C4-2B (cell line): ENCODE measurements around the gene GRIN3A.

Source experiments
- H3K27ac ChIP-seq: fragments of 450-650 bp; 2 replicates; pipeline ENCODE4 v1.5.1; 2017
- ZFX ChIP-seq: fragments of 450-650 bp; IDR thresholded peaks from 2 replicates; pipeline ENCODE4 v1.6.1; 2017
- TF ChIP-seq, protein P1 (sequence below): fragments of 450-650 bp; conservative IDR thresholded peaks from 2 replicates; pipeline ENCODE4 v1.5.1; 2017; ENCODE audit warnings: mild to moderate bottlenecking

GRIN3A gene

DNA sequence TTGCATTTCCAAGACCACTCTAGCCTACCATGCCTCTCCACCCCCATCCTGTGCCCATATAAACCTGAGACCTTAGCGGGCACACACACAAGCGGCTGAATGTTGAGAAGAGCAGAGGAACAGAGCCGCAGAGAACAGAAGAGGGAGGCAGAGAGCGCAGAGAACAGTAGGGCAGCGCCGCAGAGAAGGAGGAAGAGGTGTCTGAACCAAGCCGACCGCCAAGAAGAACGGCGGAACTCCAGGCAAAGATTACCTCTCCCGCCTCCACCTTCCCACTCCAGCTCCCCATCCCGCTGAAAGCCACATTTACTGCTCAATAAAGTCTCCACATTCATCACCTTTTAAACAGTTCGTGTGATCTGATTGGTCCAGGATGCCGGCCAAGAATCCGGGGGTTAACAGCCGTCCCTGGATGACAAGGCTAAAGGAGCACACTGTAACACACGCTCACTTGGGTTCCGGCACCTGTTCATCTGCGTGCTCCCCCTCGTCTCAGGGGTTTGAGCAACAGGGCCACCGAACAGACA, 33.2 kb downstream of the GRIN3A start:
- H3K27ac ChIP-seq, result no peak overlapping the region
- TF ChIP-seq, protein P1, sequence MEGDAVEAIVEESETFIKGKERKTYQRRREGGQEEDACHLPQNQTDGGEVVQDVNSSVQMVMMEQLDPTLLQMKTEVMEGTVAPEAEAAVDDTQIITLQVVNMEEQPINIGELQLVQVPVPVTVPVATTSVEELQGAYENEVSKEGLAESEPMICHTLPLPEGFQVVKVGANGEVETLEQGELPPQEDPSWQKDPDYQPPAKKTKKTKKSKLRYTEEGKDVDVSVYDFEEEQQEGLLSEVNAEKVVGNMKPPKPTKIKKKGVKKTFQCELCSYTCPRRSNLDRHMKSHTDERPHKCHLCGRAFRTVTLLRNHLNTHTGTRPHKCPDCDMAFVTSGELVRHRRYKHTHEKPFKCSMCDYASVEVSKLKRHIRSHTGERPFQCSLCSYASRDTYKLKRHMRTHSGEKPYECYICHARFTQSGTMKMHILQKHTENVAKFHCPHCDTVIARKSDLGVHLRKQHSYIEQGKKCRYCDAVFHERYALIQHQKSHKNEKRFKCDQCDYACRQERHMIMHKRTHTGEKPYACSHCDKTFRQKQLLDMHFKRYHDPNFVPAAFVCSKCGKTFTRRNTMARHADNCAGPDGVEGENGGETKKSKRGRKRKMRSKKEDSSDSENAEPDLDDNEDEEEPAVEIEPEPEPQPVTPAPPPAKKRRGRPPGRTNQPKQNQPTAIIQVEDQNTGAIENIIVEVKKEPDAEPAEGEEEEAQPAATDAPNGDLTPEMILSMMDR, result no peak
- TF ChIP-seq ZFX, result no peak

DNA sequence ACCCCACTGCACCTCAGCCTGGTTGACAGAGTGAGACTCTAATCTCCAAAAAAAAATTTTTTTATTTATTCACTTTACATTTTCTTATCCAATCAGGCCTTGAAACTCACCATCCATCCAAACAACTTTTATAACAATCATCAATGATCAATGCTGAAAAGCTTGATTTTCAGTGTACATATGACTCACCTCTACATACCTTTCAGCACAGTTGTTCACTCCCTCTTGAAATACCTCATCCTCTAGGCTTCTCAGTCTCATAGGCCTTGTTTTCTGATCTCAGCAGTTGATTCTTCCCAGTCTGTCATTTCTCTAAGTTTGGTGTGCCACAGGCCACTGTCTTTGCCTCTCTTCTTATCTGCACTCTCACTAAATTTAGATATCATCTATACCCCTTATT, 36.2 kb downstream of the GRIN3A start:
- no peak overlapping the region for H3K27ac ChIP-seq
- TF ChIP-seq, protein P1, result no peak
- TF ChIP-seq ZFX, result no peak

DNA sequence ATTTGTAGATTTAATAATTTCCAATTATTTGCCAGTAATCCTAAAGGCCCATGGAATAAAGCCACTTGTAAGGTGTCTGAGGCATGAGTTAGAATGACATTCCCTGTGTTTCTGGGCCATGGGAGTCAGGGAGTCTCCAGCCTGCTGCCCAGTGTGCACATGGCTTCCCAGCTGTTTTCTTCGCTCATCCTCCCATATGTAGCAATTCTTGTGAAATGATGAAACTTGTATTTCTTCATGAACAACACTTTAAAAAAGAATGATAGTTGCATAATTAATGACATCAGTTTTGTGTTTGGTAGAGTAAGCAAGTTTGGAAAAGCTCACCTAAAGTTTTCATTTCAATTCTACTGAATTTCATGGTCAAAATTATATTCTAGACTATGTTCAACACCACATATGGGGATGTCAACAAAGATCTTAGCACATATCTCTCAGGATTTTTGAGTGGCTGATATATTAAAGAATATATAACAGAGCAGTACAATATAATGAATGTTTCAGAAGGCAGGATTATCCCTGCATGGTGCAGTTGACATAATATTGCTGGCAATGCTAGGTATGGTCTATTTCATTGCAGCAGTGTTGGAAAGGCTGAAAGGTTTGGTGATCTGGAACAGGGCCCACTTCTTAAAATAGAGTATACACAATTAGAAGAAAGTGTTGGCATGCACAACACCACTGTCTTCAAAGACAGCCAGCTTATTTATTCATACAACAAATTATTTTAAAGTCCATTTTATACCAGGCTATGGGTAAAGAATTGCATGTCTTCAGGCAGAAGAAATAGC, 44.7 kb downstream of the GRIN3A start:
- no peak overlapping the region for H3K27ac ChIP-seq
- TF ChIP-seq ZFX, result no peak
- TF ChIP-seq, protein P1, result no peak

DNA sequence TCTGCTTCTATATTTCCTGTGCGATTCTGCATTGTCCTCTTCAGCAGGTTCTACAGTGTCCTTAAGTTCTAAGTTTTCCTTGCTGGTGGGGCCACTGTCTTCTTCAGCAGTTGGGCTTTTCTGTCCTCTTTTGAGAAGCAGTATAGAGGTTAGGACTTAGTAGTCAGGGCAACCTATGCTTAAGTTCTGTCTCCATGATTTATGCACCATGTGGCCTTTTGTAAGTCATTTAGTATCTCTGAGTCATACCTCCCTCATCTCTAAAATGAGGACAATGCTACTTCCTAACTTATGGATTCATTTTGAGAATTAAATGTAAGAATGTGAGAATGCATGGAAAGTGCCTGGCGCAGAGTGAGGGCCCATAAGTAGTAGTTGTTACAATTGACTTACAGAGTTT, 46.8 kb downstream of the GRIN3A start:
- TF ChIP-seq, protein P1, result no peak
- no peak overlapping the region for H3K27ac ChIP-seq

DNA sequence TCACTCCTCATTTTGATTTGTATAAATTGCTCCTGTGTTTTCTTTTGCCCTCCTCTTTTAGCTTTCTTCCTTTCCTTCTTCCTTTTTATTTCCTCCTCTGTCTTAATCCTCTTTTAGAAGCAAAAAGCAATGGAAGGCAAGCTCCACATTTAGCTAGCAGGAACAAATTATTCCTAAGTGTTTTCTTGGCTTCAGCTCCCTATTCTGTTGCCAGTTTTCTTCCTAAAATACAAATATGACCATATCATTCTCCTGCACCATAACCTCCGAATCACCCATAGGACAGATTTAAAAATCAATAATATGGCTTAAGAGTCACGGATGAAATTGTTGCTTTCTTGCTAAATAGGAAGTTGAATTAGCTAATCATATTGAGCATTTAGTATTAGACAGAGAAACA, 49.4 kb downstream of the GRIN3A start:
- no peak for TF ChIP-seq ZFX
- TF ChIP-seq, protein P1, result no peak
- H3K27ac ChIP-seq, result no peak overlapping the region

DNA sequence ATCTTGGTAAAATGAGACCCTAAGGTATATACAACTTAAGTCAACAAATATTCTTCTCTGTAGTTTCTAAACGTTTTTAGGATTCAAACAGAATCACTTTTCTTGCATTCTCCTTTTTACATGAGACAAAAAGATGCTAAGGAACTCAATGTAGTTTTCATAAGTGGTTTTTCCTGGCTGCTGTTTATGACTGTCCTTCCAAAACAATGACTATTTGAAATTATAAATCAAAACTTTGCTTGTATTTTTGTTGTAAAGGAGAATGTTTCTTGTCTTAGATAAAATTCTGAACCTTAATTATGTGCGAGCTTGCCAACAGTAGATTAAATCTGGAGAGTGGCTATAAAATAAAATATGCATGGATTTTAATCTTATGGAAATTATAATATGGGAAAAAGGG, 53.8 kb downstream of the GRIN3A start:
- no peak overlapping the region for H3K27ac ChIP-seq
- no peak for TF ChIP-seq ZFX
- TF ChIP-seq, protein P1, result no peak

DNA sequence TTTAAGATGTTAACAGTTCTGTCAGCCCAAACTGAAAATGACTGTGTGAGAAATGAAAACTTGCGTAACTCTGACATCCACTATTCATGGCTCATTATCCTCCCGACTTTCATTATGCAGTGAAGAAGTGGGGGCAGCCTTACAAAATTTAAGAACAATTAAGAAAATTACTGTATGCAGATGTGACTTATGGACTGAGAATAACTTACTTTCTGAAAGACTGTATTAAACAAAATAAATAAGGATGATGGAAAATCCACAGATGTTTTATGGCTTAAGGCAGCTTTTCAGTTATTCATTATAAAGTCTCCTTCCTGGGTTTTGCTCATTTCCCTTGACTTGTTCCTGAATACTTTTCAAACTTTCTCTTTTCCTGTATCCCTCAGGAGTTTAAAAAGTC, 55.2 kb downstream of the GRIN3A start:
- no peak overlapping the region for H3K27ac ChIP-seq
- TF ChIP-seq, protein P1, result no peak
- TF ChIP-seq ZFX, result no peak
